Measurements from ENCODE around the gene LRRC52.

Gene LRRC52

GRCh38 chr1:165501970-165502348, 41.8 kb upstream of the LRRC52 start:
- H3K27ac ChIP-seq: no peak overlapping the region
- TF ChIP-seq CTCF (conservative IDR thresholded peaks at IDR 0.05) (no peak), ZFX (IDR thresholded peaks at IDR 0.05) (no peak)

- no peak overlapping the region for H3K27ac ChIP-seq
Measured at GRCh38 chr1:165507570-165507969, 36.2 kb upstream of the LRRC52 start.

GRCh38 chr1:165508291-165508690, 35.5 kb upstream of the LRRC52 start:
- TF ChIP-seq ZFX (IDR thresholded peaks at IDR 0.05) (no peak), CTCF (conservative IDR thresholded peaks at IDR 0.05) (no peak)
- no peak overlapping the region for H3K27ac ChIP-seq

More at GRCh38 chr1:165507570-165507969, 36.2 kb upstream of the LRRC52 start:
- no peak for TF ChIP-seq ZFX (IDR thresholded peaks at IDR 0.05)
- no peak for TF ChIP-seq CTCF (conservative IDR thresholded peaks at IDR 0.05)

GRCh38 chr1:165512816-165513215, 31.0 kb upstream of the LRRC52 start:
- H3K27ac ChIP-seq: no peak overlapping the region
- no peak for TF ChIP-seq ZFX (IDR thresholded peaks at IDR 0.05)
- TF ChIP-seq CTCF (conservative IDR thresholded peaks at IDR 0.05): no peak

GRCh38 chr1:165516469-165516868, 27.3 kb upstream of the LRRC52 start:
- TF ChIP-seq ZFX (IDR thresholded peaks at IDR 0.05) (no peak), CTCF (conservative IDR thresholded peaks at IDR 0.05) (no peak)
- H3K27ac ChIP-seq: no peak overlapping the region

GRCh38 chr1:165520646-165521045, 23.2 kb upstream of the LRRC52 start:
- H3K27ac ChIP-seq: no peak overlapping the region
- no peak for TF ChIP-seq CTCF (conservative IDR thresholded peaks at IDR 0.05)
- no peak for TF ChIP-seq ZFX (IDR thresholded peaks at IDR 0.05)

GRCh38 chr1:165524639-165525285, 19.0 kb upstream of the LRRC52 start:
- H3K27ac ChIP-seq: no peak overlapping the region
- TF ChIP-seq CTCF (conservative IDR thresholded peaks at IDR 0.05) (no peak), ZFX (IDR thresholded peaks at IDR 0.05) (no peak)

All from C4-2B (cell line).